HG03095 (cell line): Measurements from ENCODE around the gene SGO2.
"Not testable (repeated sequence)": the region's sequence is repeated elsewhere in the genome, so short reads cannot be mapped to it uniquely, and the experiment has no call there.

ENCODE experiments used
- ATAC-seq: cut with Tn5 transposase; IDR thresholded peaks from one replicate; pipeline ENCODE4 v1.9.1; 2021; ENCODE audit warnings: moderate library complexity; ENCODE audit not compliant: unreplicated experiment

The SGO2 gene

DNA sequence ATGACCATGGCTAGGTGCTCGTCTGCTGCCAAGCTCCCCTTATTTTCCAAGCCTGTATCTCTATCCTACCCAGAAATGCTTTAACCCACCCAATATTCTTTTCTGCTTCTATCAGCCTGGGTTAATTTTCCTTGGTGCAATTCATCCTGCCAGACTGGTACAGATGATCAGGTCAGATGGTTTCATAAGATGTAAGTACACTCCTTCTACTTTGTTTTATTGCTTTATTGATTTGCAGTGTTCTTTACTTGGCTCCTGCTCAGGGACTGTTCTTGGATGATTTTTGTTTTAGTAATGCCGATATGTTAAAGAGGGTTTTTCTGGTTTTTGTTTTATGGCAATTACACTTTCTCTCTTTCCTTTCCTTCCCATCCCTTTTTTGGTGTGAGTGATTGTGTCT is 2.4 kb upstream of the SGO2 start:
- no peak for ATAC-seq

DNA sequence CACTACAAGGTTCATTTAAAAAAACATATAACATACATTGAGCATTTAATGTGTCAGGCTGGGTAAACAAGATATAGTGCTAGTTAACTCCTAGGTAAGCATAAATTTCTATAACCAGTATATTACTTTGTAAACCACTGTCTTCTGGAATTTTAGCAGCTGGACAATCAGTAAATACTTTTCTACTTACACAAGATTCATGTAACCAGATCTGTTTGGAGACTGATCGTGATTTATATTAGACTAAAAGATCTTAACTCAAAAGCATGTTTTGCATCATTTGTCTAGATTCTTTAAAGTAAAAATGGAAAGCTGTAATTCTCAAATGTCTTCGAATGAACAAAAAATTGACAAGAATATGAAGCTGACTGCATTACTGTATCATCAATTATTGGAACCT is 941 bp upstream of the SGO2 start:
- no peak for ATAC-seq

DNA sequence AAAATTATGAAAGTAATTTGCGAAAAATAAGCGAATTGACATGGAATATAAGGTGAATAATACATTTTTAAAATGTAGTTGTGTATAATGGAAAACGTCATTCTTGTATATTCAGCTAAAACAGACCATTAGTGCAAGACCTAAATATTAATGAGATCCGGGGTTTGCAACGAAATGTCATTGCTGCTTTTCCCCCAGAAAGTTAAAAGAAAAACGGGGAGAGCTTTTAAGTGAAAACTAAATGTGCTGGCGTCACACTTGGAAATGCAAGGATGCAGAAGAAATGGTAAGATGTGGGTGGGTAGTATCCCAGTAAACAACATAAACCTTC is 491 bp upstream of the SGO2 start:
- no peak for ATAC-seq

DNA sequence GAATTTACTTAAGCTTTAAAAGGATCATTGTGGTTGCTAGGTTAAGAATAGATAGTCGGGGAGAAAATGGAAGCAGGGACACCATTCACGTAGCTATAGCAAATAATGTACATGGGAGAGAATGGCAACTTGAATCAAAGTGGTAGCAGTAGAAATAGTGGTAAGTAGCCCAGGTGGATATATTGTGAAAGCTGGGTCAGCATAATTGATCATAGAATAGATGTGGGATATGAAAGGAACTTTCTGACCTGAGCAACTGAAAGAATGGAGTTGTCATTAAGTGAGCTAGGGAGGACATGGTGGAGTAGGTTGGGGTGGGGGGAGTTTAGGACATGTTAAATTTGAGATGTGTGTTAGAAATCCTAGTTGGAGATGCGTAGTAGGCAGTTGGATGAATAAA is 2.2 kb downstream of the SGO2 start:
- ATAC-seq: no peak

DNA sequence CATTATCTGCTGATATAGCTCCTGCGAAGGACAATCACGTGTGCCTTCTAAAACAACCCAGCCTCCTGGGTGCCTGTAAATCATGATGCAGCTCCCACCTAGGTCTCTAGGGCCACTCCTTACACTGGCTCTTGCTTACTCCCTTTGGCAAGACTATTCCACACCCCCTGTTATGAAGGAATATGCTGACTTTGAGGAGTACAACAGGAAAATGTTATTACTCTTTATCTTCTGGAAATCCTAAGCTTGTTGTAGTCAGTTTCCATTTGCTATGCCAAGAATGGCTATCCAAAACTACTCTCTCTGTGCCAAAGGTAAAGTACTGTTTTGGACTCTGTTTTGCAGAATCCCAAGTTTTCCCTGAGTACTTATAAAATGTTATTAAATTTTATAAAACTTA is 7.7 kb downstream of the SGO2 start:
- no peak for ATAC-seq

DNA sequence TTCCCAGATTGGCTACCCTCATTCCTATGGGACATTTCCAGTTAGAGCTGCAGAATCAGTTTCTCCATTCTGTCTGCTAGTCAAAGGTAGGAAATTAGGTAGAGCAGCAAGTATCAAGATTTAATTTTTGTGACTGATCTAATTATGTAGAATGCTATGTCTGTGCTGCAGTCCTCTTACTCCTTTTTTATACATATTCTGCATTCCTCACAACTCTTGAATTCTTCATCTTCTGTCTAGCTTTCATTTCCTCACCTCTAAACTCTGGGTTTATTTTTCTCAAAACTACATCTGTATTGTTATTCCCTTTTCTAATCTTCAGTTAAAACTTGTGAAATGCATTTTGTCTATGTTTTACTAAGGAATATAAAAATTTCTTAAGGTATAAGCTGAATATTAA is 8.6 kb downstream of the SGO2 start:
- no peak for ATAC-seq

DNA sequence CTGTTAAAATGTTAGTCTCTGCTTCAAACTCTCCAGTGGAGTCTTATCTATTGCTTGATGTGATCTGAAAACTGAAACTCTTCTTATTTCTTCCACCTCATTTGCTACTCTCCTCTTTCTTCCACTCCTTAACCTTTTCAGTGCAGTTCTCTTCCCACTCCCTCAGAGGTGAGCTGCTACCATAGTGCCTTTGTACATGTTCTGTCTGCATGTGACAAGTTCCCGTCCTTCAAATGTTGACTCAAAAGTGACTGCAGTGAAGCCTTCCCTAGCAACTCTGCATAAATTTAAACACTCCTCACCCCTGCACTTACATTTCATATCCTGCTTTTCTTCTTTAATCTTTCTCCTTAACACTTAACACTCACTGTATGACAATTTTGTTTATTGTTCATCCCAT is 12.1 kb downstream of the SGO2 start:
- ATAC-seq: no peak

DNA sequence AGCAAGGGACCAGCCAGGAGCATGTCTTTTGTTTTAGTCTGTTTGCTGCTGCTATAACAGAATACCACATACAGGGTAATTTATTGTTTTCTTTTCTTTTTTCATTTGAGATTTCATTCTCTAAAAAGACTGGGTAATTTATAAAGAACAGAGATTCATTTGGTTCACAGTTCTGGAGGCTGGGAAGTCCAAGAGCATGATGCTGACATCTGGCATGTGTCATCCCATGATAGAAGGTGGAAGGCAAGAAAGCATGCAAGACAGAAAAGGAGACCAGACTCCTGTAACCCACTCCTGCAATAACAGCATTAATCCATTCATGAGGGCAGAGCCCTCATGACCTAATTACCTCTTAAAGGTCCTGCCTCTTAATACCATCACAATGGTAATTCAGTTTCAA is 14.8 kb downstream of the SGO2 start:
- no peak for ATAC-seq

DNA sequence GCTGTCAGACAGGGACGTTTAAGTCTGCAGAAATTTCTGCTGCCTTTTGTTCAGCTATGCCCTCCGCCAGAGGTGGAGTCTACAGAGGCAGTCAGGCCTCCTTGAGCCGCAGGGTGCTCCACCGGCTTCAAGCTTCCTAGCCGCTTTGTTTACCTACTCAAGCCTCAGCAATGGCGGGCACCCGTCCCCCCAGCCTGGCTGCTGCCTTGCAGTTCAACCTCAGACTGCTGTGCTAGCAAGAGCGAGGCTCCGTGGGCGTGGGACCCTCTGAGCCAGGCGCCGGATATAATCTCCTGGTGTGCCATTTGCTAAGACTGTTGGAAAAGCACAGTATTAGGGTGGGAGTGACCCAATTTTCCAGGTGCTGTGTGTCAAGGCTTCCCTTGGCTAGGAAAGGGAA is 40.6 kb downstream of the SGO2 start:
- ATAC-seq: not testable (repeated sequence)

DNA sequence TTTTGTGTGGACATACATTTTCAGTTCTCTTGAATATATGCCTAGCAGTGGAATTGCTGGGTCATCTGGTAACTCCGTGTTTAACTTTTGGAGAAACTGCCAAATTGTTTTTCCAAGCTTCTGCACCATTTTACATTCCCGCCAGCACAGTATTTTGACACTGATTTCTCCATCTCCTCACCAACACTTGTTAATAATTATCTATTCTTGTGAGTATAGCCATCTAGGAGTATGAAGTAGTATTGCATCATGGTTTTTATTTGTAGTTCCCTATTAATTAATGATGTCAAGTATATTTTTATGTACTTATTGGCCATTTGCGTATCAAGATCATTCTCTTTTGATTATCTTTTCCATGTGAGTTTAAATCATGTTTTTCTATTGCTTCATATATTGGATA is 41.9 kb downstream of the SGO2 start:
- ATAC-seq: no peak

DNA sequence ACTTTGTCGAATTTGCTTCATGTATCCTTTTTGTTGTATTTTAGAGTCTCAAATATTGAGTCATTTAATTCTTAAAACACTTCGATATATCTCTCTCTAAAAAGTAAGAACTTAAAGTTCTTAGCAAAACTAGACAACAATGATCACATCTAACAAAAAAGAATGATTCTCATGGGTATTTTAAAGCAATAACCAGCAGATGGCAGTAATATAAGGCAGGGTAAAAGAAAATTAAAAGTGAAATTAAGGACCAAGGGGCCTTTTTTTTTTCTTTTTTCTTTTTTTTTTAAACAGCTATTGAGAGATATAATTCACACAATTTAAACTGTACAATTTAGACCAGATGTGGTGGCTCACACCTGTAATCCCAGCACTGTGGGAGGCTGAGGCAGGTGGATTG is 50.0 kb downstream of the SGO2 start:
- no peak for ATAC-seq

DNA sequence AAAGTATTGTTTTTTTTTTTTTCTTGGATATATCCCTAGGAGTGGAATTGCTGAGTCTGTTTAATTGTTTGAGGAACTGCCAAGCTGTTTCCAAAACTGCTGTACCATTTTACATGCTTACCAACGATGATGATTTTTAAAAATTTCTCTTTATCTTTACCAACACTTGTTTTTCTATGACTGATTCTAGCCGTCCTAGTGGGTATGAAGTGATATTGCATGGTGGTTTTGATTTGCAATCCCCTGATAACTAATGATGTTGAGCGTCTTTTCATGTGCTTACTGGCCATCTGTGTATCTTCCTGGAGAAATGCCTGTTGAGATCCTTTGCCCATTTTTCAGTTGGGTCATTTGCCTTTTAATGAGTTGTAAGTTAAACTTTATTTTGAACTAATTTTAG is 51.0 kb downstream of the SGO2 start:
- no peak for ATAC-seq

DNA sequence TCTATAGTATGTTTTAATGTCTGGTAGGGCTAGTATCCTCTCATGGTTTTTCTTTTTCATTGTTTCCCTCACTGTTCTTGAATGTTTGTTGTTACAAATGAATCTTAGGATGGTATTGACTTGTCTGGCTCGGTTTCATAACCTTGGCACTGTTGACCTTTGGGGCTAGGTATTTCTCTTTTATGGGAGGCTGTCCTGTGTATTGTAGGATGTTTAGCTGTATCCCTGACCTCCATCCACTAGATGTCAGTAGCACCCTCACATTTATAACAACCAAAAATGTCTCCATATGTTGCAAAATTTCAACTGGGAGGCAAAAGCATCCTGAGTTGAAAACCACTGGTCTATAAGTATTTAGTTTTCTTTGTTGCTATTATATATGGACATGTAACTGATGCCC is 52.8 kb downstream of the SGO2 start:
- no peak for ATAC-seq

DNA sequence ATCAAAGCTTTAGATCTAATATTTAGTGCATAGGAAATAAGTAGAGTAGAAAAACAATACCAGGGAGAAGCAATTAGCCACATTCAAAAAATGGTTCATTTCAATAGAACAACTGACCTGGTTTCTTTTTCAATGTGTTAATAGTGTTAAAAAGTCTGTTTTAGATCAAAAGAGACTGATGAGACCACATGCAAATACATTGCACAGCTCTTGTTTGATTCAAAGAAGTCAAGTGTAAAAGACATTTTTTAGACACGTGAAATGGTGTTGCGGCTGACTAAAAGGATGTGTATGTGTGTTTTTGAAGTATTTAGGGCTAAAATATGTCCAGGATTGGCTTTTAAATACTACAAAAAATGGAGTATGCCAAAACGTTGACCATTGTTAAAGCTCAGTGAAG is 58.6 kb downstream of the SGO2 start:
- ATAC-seq: no peak

DNA sequence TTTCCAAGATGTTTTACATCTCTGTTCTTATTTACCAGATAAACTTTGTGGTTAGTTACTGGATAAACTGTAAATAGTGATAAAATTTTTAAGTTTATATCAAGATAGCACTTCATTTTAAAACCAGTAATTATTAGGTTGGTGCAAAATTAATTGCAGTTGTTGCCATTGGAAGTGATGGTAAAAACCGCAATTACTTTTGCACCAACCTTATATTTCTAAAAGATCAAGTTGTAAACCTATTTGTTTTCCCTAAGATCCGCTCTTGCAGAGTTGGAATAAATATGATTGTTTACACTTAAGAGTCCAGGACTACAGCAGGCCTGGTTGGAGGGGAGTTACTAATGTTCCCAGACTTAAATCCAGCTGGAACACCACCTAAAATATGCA is 59.3 kb downstream of the SGO2 start:
- no peak for ATAC-seq

DNA sequence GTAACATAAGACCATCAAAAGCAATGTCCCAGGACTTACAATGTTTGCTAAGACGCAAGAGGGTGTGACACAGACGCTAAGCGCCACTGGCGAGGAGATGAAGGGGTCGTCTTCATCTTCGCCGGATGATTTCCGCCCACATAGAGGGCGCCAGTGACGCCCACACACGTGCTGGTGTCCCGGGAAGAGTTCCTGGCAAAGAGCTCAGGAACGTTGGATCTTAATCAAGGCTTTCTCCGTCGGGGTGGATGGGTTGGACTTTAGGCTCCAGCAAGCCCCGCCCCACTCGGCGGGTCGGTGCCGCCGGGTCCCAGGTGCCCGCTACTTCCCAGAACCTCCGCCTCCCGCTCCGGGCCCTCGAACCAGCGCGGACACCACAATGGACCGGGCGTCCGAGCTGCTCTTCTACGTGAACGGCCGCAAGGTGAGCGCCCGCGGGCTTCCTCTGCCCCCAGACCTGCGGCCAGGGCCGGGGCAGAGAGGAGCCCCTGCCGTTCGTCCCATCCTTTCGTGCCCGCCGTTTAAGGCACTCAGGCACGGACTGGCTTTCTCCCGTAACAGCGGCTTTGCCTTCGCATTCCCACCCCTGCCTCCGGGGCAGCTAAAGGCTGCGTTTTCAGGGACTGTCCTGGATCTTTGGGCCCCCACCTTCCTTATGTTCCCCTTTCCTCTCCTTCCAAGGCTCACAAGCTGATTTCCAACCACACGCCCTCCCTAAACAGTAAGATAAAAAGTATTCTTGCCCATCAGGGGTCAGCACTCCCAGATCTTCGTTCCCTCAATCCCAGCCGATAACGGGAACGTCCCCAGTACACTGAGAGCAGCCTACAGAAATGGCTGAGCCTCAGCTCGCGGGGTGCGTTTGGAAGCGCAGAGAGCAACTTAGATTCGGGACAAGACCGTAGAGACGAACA is 60.0 kb downstream of the SGO2 start, which contains the start of gene AOX1:
AOX1 (plus strand) TSS at position 285 of the 914 bp plus-strand sequence; CDS start at position 380, 95 bp downstream.
- ATAC-seq: no peak

DNA sequence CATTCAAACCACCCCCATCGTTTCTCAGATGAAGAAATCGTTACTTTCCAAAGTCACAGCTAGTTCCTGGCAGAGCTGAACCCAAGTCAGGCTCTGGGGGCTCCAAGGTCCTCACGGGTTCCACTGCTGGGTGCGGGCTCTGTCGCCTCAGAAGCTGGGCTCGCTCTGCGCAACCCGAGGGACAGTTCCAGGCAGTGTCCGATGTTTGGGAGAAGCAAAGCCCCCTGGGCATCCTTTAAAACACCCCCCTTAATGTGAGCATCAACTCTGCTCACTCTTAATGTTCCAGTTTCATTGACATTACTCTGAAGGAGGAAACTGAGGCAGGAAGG is 60.6 kb downstream of the SGO2 start:
- no peak for ATAC-seq

DNA sequence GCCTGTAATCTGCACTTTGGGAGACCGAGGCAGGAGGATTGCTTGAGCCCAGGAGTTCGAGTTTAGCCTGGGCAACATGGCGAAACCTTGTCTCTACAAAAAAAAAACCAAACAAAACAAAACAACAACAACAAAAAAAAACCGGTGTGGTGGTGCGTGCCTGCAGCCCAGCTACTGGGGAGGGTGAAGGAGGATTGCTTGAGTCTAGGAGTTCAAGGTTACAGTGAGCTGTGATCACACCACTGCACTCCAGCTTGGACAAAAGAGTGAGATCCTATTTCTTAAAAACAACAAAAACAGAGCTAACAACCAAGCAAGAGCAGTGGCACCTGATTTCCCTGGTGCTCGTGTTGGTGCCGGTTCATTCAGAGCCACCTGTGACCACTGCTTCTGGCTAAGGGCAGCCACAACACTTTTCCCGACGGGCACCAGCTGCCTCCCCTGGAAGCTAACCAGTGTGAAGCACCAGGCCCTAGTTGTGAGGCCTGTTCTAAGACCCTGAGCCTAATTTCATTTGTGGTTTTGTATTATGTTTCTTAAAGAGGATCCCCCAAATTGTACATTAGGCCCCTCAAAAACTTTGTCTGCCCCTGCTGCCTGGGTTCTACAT is 61.1 kb downstream of the SGO2 start:
- ATAC-seq: no peak

DNA sequence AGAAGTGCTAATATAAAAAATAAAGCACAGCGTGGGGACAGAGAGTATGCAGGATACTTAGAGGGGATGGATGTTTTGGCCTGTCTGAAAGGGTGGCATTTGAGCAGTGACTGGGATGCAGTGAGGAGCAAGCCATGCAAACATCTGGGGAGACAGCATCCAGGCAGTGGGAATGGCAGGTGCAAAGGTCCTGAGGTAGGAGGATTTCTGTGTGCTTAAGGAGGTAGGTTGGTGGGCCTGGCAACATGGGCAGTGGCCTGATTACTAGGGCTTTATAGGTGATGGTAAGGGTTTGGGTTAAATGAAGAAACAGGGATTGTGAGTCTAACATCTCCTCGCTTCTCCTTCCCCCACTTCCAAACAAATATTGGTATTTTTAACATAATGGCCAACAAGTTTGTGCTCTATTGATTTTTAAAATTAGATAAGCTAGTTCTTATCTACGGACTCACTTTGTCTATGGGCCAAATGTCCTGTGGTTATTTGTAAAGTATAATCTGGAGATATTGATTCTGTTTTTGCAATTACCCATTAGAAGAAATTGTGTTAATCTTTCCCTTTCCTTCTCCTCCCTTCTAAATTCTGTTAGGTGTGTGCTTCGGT is 62.2 kb downstream of the SGO2 start:
- no peak for ATAC-seq

DNA sequence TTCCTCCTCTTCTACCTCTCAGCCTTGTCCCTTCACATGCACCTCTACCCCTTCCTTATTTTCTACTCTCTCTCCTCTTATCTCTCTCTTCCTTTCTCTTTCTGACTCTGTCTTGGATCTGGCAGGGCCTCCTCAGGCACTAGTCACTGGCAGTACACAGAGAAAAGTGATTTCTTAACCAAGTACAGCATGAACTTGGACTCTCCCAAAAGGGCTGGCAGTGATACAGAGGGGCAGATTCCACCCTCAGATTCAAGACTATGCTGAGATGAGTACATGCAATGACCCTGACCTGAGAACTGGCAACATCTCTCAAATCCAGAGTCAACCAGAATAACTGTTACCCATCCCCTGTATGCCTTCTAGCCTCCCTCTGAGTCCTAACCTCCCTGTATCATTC is 64.1 kb downstream of the SGO2 start:
- no peak for ATAC-seq

DNA sequence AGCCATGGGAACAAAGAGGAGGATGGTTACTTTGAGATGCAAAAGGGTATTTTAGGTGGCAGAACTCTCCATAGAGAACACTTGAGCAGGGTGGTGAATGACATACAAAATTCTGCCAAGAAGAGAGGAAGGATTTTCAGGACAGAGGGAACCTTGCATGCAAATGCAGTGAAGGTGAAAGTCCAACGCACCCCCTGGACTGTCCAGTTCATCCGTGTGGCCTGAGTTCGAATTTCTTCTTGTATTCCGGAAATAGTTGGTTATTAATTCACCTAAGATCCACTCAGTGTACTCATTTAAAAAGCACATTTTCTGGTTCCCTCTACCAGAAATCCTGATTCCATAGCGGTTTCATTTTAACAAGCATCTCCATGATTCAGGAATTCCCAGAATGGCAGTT is 65.3 kb downstream of the SGO2 start:
- ATAC-seq: no peak

DNA sequence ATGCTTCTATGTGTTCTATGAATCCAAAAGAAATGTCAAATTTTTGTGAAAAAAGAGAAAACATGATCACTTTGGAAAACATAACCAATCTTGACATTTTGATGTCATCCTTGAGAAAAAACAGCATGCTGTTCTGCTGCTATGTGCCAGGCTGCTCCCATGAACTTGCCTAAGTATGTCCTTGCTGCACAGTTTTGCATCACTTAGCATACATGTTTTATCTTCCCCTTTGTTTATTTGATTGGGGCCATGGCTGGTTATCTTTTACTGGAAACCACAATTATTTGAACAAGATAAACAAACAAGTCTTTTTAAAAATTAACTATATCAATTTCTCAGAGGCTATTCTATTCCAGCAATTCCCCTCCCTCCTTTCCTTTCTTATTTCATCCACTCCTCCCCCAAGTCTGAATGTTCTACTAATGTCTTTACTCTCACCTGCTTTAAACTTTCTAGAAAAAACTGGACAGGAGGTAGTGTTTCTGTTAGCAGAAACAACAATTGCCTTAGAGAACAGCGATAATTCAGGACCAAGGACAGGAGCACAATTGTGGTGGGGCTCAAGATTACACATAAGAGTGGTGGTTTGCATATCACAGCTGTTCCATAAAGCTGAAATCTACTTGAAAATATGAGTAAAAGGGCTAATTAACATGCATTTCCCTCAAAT is 66.5 kb downstream of the SGO2 start:
- ATAC-seq: no peak
